HEK293 (cell line): ENCODE measurements around the gene DDB1.

Experiments used
- CTCF ChIA-PET: fragments of 350-600 bp; formaldehyde crosslinking; extraction: SDS; loops from one replicate; lab custom pipeline; 2021; ENCODE audit warnings: antibody characterized with exemption; lab: Yijun Ruan, JAX
- POLR2A ChIA-PET: fragments of 300-600 bp; formaldehyde crosslinking; extraction: SDS; loops from one replicate; lab custom pipeline; 2020; ENCODE audit warnings: antibody characterized with exemption, inconsistent platforms; lab: Yijun Ruan, JAX
- H3K27ac ChIP-seq: fragments of 200-500 bp; sonication (Bioruptor generic); 2 replicates; pipeline ENCODE4 v1.5.1; 2014; ENCODE audit warnings: low read depth, low read length, control low read depth, inconsistent platforms; ENCODE audit errors: extremely low read depth
- H3K36me3 ChIP-seq, 2 experiments: fragments of 200-500 bp in 1 of 2; sonication (Bioruptor generic) in 1 of 2; 1 replicate in 1 of 2; 2 replicates in 1 of 2; pipeline ENCODE4 v1.5.1; 2014 to 2017; ENCODE audit warnings: inconsistent platforms in 2 of 2, low read length in 2 of 2; ENCODE audit not compliant: control insufficient read depth in 2 of 2, insufficient read depth in 1 of 2
- H3K4me1 ChIP-seq: fragments of 200-500 bp; sonication (Bioruptor generic); 2 replicates; pipeline ENCODE4 v1.5.1; 2014; ENCODE audit warnings: mild to moderate bottlenecking, low read length, inconsistent platforms; ENCODE audit not compliant: control insufficient read depth, insufficient read depth
- H3K4me3 ChIP-seq: 2 replicates; pipeline ENCODE4 v1.5.1; 2011; ENCODE audit warnings: low read depth, mild to moderate bottlenecking, control low read depth, low read length, moderate library complexity
- H3K9me3 ChIP-seq: fragments of 200-500 bp; sonication (Bioruptor generic); 2 replicates; pipeline ENCODE4 v1.5.1; 2014; ENCODE audit warnings: low read depth, low read length, inconsistent platforms; ENCODE audit not compliant: control insufficient read depth, insufficient read depth
- GLIS1 ChIP-seq: fragments of 450-650 bp; formaldehyde crosslinking; IDR thresholded peaks from 2 replicates; pipeline ENCODE4 v1.5.1; 2016; ENCODE audit warnings: missing biosample characterization, missing genetic modification characterization
- GLIS2 ChIP-seq: fragments of 450-650 bp; formaldehyde crosslinking; IDR thresholded peaks from 2 replicates; pipeline ENCODE4 v1.5.1; 2016; ENCODE audit warnings: missing biosample characterization, missing genetic modification characterization
- MZF1 ChIP-seq: fragments of 450-650 bp; formaldehyde crosslinking; IDR thresholded peaks from 2 replicates; pipeline ENCODE4 v1.5.1; 2017; ENCODE audit warnings: missing biosample characterization, missing genetic modification characterization, borderline replicate concordance
- PATZ1 ChIP-seq: fragments of 450-650 bp; formaldehyde crosslinking; IDR thresholded peaks from 2 replicates; pipeline ENCODE4 v1.5.1; 2016; ENCODE audit warnings: missing biosample characterization, missing genetic modification characterization
- PRDM10 ChIP-seq: fragments of 450-650 bp; formaldehyde crosslinking; IDR thresholded peaks from 2 replicates; pipeline ENCODE4 v1.5.1; 2016; ENCODE audit warnings: missing biosample characterization, missing genetic modification characterization
- SCRT2 ChIP-seq: fragments of 450-650 bp; formaldehyde crosslinking; IDR thresholded peaks from 2 replicates; pipeline ENCODE4 v1.5.1; 2016; ENCODE audit warnings: missing biosample characterization, missing genetic modification characterization
- ZFHX2 ChIP-seq: fragments of 450-650 bp; formaldehyde crosslinking; conservative IDR thresholded peaks from 2 replicates; pipeline ENCODE4 v1.5.1; 2016; ENCODE audit warnings: missing biosample characterization, missing genetic modification characterization
- ZNF157 ChIP-seq: fragments of 450-650 bp; formaldehyde crosslinking; IDR thresholded peaks from 2 replicates; pipeline ENCODE4 v1.5.1; 2016; ENCODE audit warnings: missing biosample characterization, missing genetic modification characterization
- ZNF184 ChIP-seq: fragments of 450-650 bp; IDR thresholded peaks from 2 replicates; pipeline ENCODE4 v1.5.1; 2018; ENCODE audit warnings: missing biosample characterization, mild to moderate bottlenecking, missing genetic modification characterization
- ZNF366 ChIP-seq: fragments of 450-650 bp; formaldehyde crosslinking; conservative IDR thresholded peaks from 2 replicates; pipeline ENCODE4 v1.5.1; 2016; ENCODE audit warnings: missing biosample characterization, missing genetic modification characterization
- ZNF48 ChIP-seq: fragments of 450-650 bp; formaldehyde crosslinking; IDR thresholded peaks from 2 replicates; pipeline ENCODE4 v1.5.1; 2016; ENCODE audit warnings: missing biosample characterization, missing genetic modification characterization
- ZNF658 ChIP-seq: fragments of 450-650 bp; formaldehyde crosslinking; IDR thresholded peaks from 2 replicates; pipeline ENCODE4; 2016; ENCODE audit warnings: missing biosample characterization, missing genetic modification characterization
- ZNF660 ChIP-seq: fragments of 450-650 bp; IDR thresholded peaks from 2 replicates; pipeline ENCODE4 v1.5.1; 2018; ENCODE audit warnings: missing biosample characterization, mild to moderate bottlenecking, missing genetic modification characterization
- TF ChIP-seq, protein P1 (sequence below): fragments of 450-650 bp; formaldehyde crosslinking; IDR thresholded peaks from 2 replicates; pipeline ENCODE4 v1.5.1; 2016; ENCODE audit warnings: missing biosample characterization, missing genetic modification characterization, borderline replicate concordance

DDB1 gene

GRCh38 chr11:61370349-61371005 is 37.6 kb upstream of the DDB1 start (continued):
- TF ChIP-seq, protein P1, sequence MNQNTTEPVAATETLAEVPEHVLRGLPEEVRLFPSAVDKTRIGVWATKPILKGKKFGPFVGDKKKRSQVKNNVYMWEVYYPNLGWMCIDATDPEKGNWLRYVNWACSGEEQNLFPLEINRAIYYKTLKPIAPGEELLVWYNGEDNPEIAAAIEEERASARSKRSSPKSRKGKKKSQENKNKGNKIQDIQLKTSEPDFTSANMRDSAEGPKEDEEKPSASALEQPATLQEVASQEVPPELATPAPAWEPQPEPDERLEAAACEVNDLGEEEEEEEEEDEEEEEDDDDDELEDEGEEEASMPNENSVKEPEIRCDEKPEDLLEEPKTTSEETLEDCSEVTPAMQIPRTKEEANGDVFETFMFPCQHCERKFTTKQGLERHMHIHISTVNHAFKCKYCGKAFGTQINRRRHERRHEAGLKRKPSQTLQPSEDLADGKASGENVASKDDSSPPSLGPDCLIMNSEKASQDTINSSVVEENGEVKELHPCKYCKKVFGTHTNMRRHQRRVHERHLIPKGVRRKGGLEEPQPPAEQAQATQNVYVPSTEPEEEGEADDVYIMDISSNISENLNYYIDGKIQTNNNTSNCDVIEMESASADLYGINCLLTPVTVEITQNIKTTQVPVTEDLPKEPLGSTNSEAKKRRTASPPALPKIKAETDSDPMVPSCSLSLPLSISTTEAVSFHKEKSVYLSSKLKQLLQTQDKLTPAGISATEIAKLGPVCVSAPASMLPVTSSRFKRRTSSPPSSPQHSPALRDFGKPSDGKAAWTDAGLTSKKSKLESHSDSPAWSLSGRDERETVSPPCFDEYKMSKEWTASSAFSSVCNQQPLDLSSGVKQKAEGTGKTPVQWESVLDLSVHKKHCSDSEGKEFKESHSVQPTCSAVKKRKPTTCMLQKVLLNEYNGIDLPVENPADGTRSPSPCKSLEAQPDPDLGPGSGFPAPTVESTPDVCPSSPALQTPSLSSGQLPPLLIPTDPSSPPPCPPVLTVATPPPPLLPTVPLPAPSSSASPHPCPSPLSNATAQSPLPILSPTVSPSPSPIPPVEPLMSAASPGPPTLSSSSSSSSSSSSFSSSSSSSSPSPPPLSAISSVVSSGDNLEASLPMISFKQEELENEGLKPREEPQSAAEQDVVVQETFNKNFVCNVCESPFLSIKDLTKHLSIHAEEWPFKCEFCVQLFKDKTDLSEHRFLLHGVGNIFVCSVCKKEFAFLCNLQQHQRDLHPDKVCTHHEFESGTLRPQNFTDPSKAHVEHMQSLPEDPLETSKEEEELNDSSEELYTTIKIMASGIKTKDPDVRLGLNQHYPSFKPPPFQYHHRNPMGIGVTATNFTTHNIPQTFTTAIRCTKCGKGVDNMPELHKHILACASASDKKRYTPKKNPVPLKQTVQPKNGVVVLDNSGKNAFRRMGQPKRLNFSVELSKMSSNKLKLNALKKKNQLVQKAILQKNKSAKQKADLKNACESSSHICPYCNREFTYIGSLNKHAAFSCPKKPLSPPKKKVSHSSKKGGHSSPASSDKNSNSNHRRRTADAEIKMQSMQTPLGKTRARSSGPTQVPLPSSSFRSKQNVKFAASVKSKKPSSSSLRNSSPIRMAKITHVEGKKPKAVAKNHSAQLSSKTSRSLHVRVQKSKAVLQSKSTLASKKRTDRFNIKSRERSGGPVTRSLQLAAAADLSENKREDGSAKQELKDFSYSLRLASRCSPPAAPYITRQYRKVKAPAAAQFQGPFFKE = no peak
- TF ChIP-seq ZNF157 (tag by site-specific recombination) = no peak
- no peak for TF ChIP-seq ZNF48 (tag by site-specific recombination)
- no peak for TF ChIP-seq GLIS2 (tag by site-specific recombination)
- TF ChIP-seq, all 188 proteins: peak for 0

DNA sequence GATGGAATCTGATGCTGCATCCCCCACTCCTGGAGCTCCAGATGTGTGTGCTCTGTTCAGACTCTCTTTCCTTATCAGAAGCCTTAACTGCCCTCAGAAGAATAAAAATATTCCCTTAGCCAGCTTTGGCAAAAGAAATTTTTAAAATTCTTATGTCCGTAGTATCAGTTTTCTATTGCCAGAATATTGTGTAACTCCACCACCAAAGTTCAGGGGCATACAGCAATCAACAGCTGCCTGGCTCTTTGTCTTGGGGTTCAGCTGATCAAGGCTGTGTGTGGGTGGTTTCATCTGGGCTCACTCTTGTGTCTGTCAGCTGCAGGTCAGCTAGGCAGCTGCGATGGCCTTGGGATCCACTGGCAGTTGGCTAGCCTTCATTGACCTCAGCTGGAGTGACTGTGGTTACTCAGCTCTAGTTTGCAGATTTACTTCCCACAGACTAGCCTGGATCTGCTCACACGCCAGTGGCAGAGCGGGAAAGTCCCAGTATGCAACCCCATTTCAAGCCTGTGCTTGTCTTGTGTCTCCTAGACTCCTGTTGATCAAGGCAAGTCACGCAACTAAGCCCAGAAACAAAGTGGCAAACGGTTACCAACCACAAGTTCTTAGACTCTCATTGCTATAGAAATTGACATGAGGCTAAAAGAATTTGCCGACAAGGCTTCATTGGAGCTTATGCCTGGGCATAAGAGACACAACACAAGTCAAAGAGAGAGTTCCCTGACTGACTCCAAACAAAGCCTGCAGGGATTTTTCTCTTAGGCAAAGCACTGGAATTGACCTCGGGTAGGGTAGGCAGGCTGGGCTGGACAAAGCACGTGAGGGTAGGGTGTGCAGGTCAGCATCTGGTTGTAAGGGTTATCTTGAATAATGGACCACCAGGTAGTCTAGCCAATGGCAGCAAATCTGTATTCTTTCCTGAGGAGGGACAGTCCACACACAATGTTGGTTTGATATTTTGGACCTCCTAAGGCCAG is 36.8 kb upstream of the DDB1 start:
- Histone ChIP-seq H3K4me1 (no peaks in the 10 kb centered on the region), H3K4me3 (no peak overlapping the region), H3K27ac (no peak overlapping the region), H3K9me3 (no peaks in the 10 kb centered on the region), H3K36me3 (peaks cover 11 to 64% of the 10 kb centered on the region in 2 experiments)
- TF ChIP-seq GLIS1 (tag by site-specific recombination) = no peak
- no peak for TF ChIP-seq PRDM10
- no peak for TF ChIP-seq MZF1 (tag by site-specific recombination)
- TF ChIP-seq ZNF658 = no peak
- no peak for TF ChIP-seq ZNF184 (tag by site-specific recombination)
- no peak for TF ChIP-seq ZFHX2 (tag by site-specific recombination)
- no peak for TF ChIP-seq GLIS2 (tag by site-specific recombination)
- TF ChIP-seq SCRT2 (tag by site-specific recombination) = no peak
- no peak for TF ChIP-seq ZNF660 (tag by site-specific recombination)
- no peak for TF ChIP-seq PATZ1 (tag by site-specific recombination)
- TF ChIP-seq ZNF366 (tag by site-specific recombination) = no peak
- CTCF ChIA-PET = interaction anchor here (0.6 to 3.2 kb wide), 7 partner anchors 8 to 52 kb away, joined by 3 to 14 read pairs (median 3); partner anchors contain the start of genes CYB561A3 and TMEM138
- POLR2A ChIA-PET = interaction anchor here (1.0 to 2.2 kb wide), 3 partner anchors 8 to 13 kb away, joined by 3 to 15 read pairs (median 9); partner anchors contain the start of genes CYB561A3 and TMEM138
